Measurements from ENCODE around the gene PIAS1.
"Not testable (repeated sequence)": the region's sequence is repeated elsewhere in the genome, so short reads cannot be mapped to it uniquely, and the experiment has no call there.

Gene PIAS1

GRCh38 chr15:68052431-68052830 lies 1.7 kb upstream of the PIAS1 start:
- Histone ChIP-seq H4K20me1 (peaks cover 30% of the 10 kb centered on the region), H3K4me2 (no peak overlapping the region), H3K36me3 (no peaks in the 10 kb centered on the region), H3K4me1 (peaks cover 25% of the 10 kb centered on the region), H3K27ac (no peak overlapping the region), H3K4me3 (no peak overlapping the region), H3K27me3 (no peaks in the 10 kb centered on the region), H3K9ac (no peak overlapping the region), H3K9me3 (no peaks in the 10 kb centered on the region)
- no peak for TF ChIP-seq Cebpa-rat (IDR thresholded peaks at IDR 0.05)

GRCh38 chr15:68053001-68053400 lies 1.1 kb upstream of the PIAS1 start:
- H3K27me3 ChIP-seq: no peaks in the 10 kb centered on the region
- H3K27ac ChIP-seq: no peak overlapping the region
- no peak overlapping the region for H3K4me3 ChIP-seq
- TF ChIP-seq Cebpa-rat (IDR thresholded peaks at IDR 0.05): no peak
- no peak overlapping the region for H3K9ac ChIP-seq
- no peaks in the 10 kb centered on the region for H3K9me3 ChIP-seq
- peaks cover 26% of the 10 kb centered on the region for H3K4me1 ChIP-seq
- H3K4me2 ChIP-seq: no peak overlapping the region
- H4K20me1 ChIP-seq: peaks cover 36% of the 10 kb centered on the region
- no peaks in the 10 kb centered on the region for H3K36me3 ChIP-seq

GRCh38 chr15:68054628-68055223 lies 611 bp downstream of the PIAS1 start:
- Histone ChIP-seq H4K20me1 (peaks cover 53% of the 10 kb centered on the region), H3K9ac (peak overlapping the region; percentile 90), H3K27ac (peak overlapping the region; percentile 90), H3K4me3 (peak overlapping the region; percentile 92), H3K36me3 (peaks cover 10% of the 10 kb centered on the region; the same call in 1 of the 2 replicates), H3K27me3 (no peaks in the 10 kb centered on the region), H3K4me1 (peaks cover 26% of the 10 kb centered on the region), H3K9me3 (no peaks in the 10 kb centered on the region), H3K4me2 (peak overlapping the region; percentile 74)
- no peak for TF ChIP-seq Cebpa-rat (IDR thresholded peaks at IDR 0.05)

- peak overlapping the region; percentile 90 for H3K9ac ChIP-seq
- H3K36me3 ChIP-seq: peaks cover 10% of the 10 kb centered on the region; the same call in 1 of the 2 replicates
- H3K4me2 ChIP-seq: peak overlapping the region; percentile 74
- H4K20me1 ChIP-seq: peaks cover 58% of the 10 kb centered on the region
- TF ChIP-seq Cebpa-rat (IDR thresholded peaks at IDR 0.05): no peak
- peaks cover 26% of the 10 kb centered on the region for H3K4me1 ChIP-seq
- H3K4me3 ChIP-seq: peak overlapping the region; percentile 92
- no peaks in the 10 kb centered on the region for H3K9me3 ChIP-seq
- H3K27me3 ChIP-seq: no peaks in the 10 kb centered on the region
- H3K27ac ChIP-seq: peak overlapping the region; percentile 90
Observed at GRCh38 chr15:68055224-68055705, 1.1 kb downstream of the PIAS1 start.

- peak overlapping the region; percentile 74 for H3K4me2 ChIP-seq
- peaks cover 10% of the 10 kb centered on the region; the same call in 1 of the 2 replicates for H3K36me3 ChIP-seq
- H3K4me1 ChIP-seq: peaks cover 30% of the 10 kb centered on the region
- H3K27ac ChIP-seq: peak overlapping the region; percentile 1
- peak overlapping the region; percentile 90 for H3K9ac ChIP-seq
- H4K20me1 ChIP-seq: peaks cover 68% of the 10 kb centered on the region
- no peak for TF ChIP-seq Cebpa-rat (IDR thresholded peaks at IDR 0.05)
- peak overlapping the region; percentile 92 for H3K4me3 ChIP-seq
- H3K27me3 ChIP-seq: no peaks in the 10 kb centered on the region
- H3K9me3 ChIP-seq: no peaks in the 10 kb centered on the region
Observed at GRCh38 chr15:68056097-68056865, 2.2 kb downstream of the PIAS1 start.

- H3K4me1 ChIP-seq: peaks cover 37% of the 10 kb centered on the region
- TF ChIP-seq Cebpa-rat (IDR thresholded peaks at IDR 0.05): no peak
- H3K27me3 ChIP-seq: no peaks in the 10 kb centered on the region
- peaks cover 10% of the 10 kb centered on the region; the same call in 1 of the 2 replicates for H3K36me3 ChIP-seq
- peaks cover 76% of the 10 kb centered on the region for H4K20me1 ChIP-seq
- H3K9me3 ChIP-seq: no peaks in the 10 kb centered on the region
- no peak overlapping the region for H3K27ac ChIP-seq
- H3K9ac ChIP-seq: 0 out of 2 replicates have a peak overlapping the region, but pooled peaks have one; percentile 90
- H3K4me2 ChIP-seq: peak overlapping the region; percentile 74
- no peak overlapping the region for H3K4me3 ChIP-seq
Observed at GRCh38 chr15:68057034-68057433, 2.9 kb downstream of the PIAS1 start.

- Histone ChIP-seq H3K27ac (no peak overlapping the region), H3K27me3 (no peaks in the 10 kb centered on the region), H3K9me3 (no peaks in the 10 kb centered on the region), H3K36me3 (peaks cover 10% of the 10 kb centered on the region; the same call in 1 of the 2 replicates), H3K4me1 (peaks cover 40% of the 10 kb centered on the region), H3K9ac (no peak overlapping the region), H3K4me3 (no peak overlapping the region), H3K4me2 (no peak overlapping the region), H4K20me1 (peaks cover 83% of the 10 kb centered on the region)
- TF ChIP-seq Cebpa-rat (IDR thresholded peaks at IDR 0.05): no peak
Observed at GRCh38 chr15:68057758-68058157, 3.6 kb downstream of the PIAS1 start.

- H3K4me2 ChIP-seq, H3K9ac ChIP-seq, H3K9me3 ChIP-seq, H3K27ac ChIP-seq, H3K4me3 ChIP-seq, H3K27me3 ChIP-seq, H3K36me3 ChIP-seq: not testable (repeated sequence)
- H3K4me1 ChIP-seq: peaks cover 34% of the 10 kb centered on the region
- H4K20me1 ChIP-seq: peaks cover 95% of the 10 kb centered on the region
Observed at GRCh38 chr15:68058970-68059369, 4.9 kb downstream of the PIAS1 start.

- Histone ChIP-seq H3K36me3 (peaks cover 10% of the 10 kb centered on the region; the same call in 1 of the 2 replicates), H3K27me3 (no peaks in the 10 kb centered on the region), H4K20me1 (peaks cover 100% of the 10 kb centered on the region), H3K4me3 (no peak overlapping the region), H3K4me1 (peaks cover 34% of the 10 kb centered on the region), H3K9ac (no peak overlapping the region), H3K9me3 (no peaks in the 10 kb centered on the region), H3K27ac (no peak overlapping the region), H3K4me2 (no peak overlapping the region)
- TF ChIP-seq Cebpa-rat (IDR thresholded peaks at IDR 0.05): no peak
Observed at GRCh38 chr15:68059630-68060029, 5.5 kb downstream of the PIAS1 start.

GRCh38 chr15:68061171-68061570 lies 7.1 kb downstream of the PIAS1 start:
- Histone ChIP-seq H3K27me3 (no peaks in the 10 kb centered on the region), H3K9me3 (no peaks in the 10 kb centered on the region; the same call in 1 of the 2 replicates), H3K4me2 (no peak overlapping the region), H4K20me1 (peaks cover 100% of the 10 kb centered on the region), H3K4me3 (no peak overlapping the region), H3K9ac (no peak overlapping the region), H3K36me3 (peaks cover 21% of the 10 kb centered on the region; the same call in 1 of the 2 replicates), H3K27ac (no peak overlapping the region), H3K4me1 (peaks cover 28% of the 10 kb centered on the region)
- no peak for TF ChIP-seq Cebpa-rat (IDR thresholded peaks at IDR 0.05)

Measured in BLaER1 (cell line).